Keratinocyte (primary cell): ENCODE measurements around the gene WRNIP1. TPM values are rescaled to one million over a fixed set of nuclear protein-coding genes. Genes with fewer than 3 reads are reported as not detected.

Experiments used
- DNase-seq: peaks from one replicate; pipeline ENCODE4 v3.0.0-alpha.2; 2011; ENCODE audit warnings: low read depth, missing footprints, low spot score
- FAIRE-seq: peaks from 2 replicates; lab custom pipeline; 2011; peaks lifted over from hg19 to GRCh38; lab: Jason Lieb, UNC
- H2AFZ ChIP-seq: 2 replicates; pipeline ENCODE4 v1.6.0; 2012; ENCODE audit warnings: low read length, control low read depth, inconsistent platforms; ENCODE audit not compliant: control insufficient read depth
- H3K27ac ChIP-seq: 2 replicates; pipeline ENCODE4 v1.5.1; 2011; ENCODE audit warnings: low read length; ENCODE audit not compliant: control insufficient read depth, insufficient read depth
- H3K27me3 ChIP-seq: 3 replicates; pipeline ENCODE4 v1.6.0; 2011; ENCODE audit warnings: low read length; ENCODE audit not compliant: control insufficient read depth, insufficient read depth; ENCODE audit errors: extremely low read depth
- H3K36me3 ChIP-seq, 2 experiments: 2 replicates in 1 of 2; 3 replicates in 1 of 2; pipeline ENCODE4 v1.5.1; 2011; ENCODE audit warnings: low read length in 2 of 2, mild to moderate bottlenecking in 1 of 2; ENCODE audit not compliant: control insufficient read depth in 2 of 2, insufficient read depth in 2 of 2; ENCODE audit errors: extremely low read depth in 1 of 2
- H3K4me1 ChIP-seq: 3 replicates; pipeline ENCODE4 v1.5.1; 2011; ENCODE audit warnings: low read length; ENCODE audit not compliant: control insufficient read depth, insufficient read depth; ENCODE audit errors: extremely low read depth
- H3K4me2 ChIP-seq: 3 replicates; pipeline ENCODE4 v1.6.0; 2011; ENCODE audit warnings: low read depth, low read length; ENCODE audit not compliant: control insufficient read depth, insufficient read depth; ENCODE audit errors: extremely low read depth
- H3K4me3 ChIP-seq, 3 experiments: fragments of 200-600 bp in 1 of 3; sonication (generic) in 1 of 3; 2 replicates in 2 of 3; 3 replicates in 1 of 3; pipeline ENCODE4 v1.5.1; 2011 to 2016; ENCODE audit warnings: low read length in 3 of 3, mild to moderate bottlenecking in 3 of 3, control low read depth in 2 of 3, inconsistent platforms in 1 of 3, low read depth in 1 of 3, mixed read lengths in 1 of 3, mixed run types in 1 of 3, moderate library complexity in 1 of 3; ENCODE audit not compliant: control insufficient read depth in 2 of 3, insufficient read depth in 2 of 3; ENCODE audit errors: extremely low read depth in 1 of 3
- H3K79me2 ChIP-seq: 2 replicates; pipeline ENCODE4 v1.6.0; 2012; ENCODE audit warnings: low read length; ENCODE audit not compliant: control insufficient read depth, insufficient read depth
- H3K9ac ChIP-seq: 3 replicates; pipeline ENCODE4 v1.6.0; 2011; ENCODE audit warnings: low read length; ENCODE audit not compliant: control insufficient read depth, insufficient read depth; ENCODE audit errors: extremely low read depth
- H3K9me1 ChIP-seq: 3 replicates; pipeline ENCODE4 v1.6.0; 2011; ENCODE audit warnings: low read length; ENCODE audit not compliant: control insufficient read depth, insufficient read depth; ENCODE audit errors: extremely low read depth
- H3K9me3 ChIP-seq: 2 replicates; pipeline ENCODE4 v1.5.1; 2012; ENCODE audit warnings: low read depth, low read length; ENCODE audit not compliant: control insufficient read depth
- H4K20me1 ChIP-seq: 3 replicates; pipeline ENCODE4 v1.6.0; 2011; ENCODE audit warnings: low read length; ENCODE audit not compliant: control insufficient read depth, insufficient read depth; ENCODE audit errors: extremely low read depth
- EZH2 ChIP-seq: IDR thresholded peaks from one replicate; pipeline ENCODE4 v1.6.1; 2012; ENCODE audit warnings: inconsistent platforms, mild to moderate bottlenecking, low read length, moderate library complexity
- dilution Hi-C: fragments of 300-500 bp; cut with MboI; formaldehyde crosslinking; loops from one replicate; pipeline ENCODE4 v1.7.0; 2020; ENCODE audit warnings: low sequenced_read_pairs; ENCODE audit not compliant: extremely low pct_ligation_motif_present
- polyA plus RNA-seq, 5 experiments: library from polyadenylated mRNA; depleted of rRNA in 3 of 5; stranded (reverse) in 3 of 5; stranded (forward) in 1 of 5; unstranded in 1 of 5; fragments of >200 nt; gene quantifications; 1 replicate in 1 of 5; 2 replicates in 3 of 5; 3 replicates in 1 of 5; pipeline versions ENCODE4 v1.2.1 to v1.2.3, GENCODE V29; 2011 to 2012; ENCODE audit warnings: missing spikeins in 2 of 5, low read depth in 1 of 5, low replicate concordance in 1 of 5
- TF ChIP-seq, protein P1 (sequence below), 3 experiments: IDR thresholded peaks in 1 of 3; conservative IDR thresholded peaks in 1 of 3; optimal IDR thresholded peaks in 1 of 3; 2 replicates in 2 of 3; 3 replicates in 1 of 3; pipeline versions ENCODE3 to v1.5.1; 2011; ENCODE audit warnings: low read length in 3 of 3, mild to moderate bottlenecking in 3 of 3, moderate library complexity in 2 of 3, control low read depth in 1 of 3, inconsistent platforms in 1 of 3; ENCODE audit not compliant: insufficient read depth in 2 of 3; ENCODE audit errors: extremely low read depth in 1 of 3

The WRNIP1 gene
- polyA plus RNA-seq, 1 donor (not counting 4 experiments of a cell fraction or from before 2014, with no cell fraction given) = 52.3 TPM

GRCh38 chr6:2751871-2752270, 13.3 kb upstream of the WRNIP1 start:
- Histone ChIP-seq H2AFZ (no peak overlapping the region), H3K9me3 (no peaks in the 10 kb centered on the region), H3K4me3 (no peak overlapping the region), H4K20me1 (no peaks in the 10 kb centered on the region), H3K4me1 (no peaks in the 10 kb centered on the region), H3K79me2 (no peaks in the 10 kb centered on the region), H3K9me1 (no peaks in the 10 kb centered on the region), H3K27me3 (no peaks in the 10 kb centered on the region), H3K4me2 (no peak overlapping the region), H3K9ac (no peak overlapping the region), H3K36me3 (no peaks in the 10 kb centered on the region), H3K27ac (no peak overlapping the region)
- dilution Hi-C loops = no loop called here
- no peak for FAIRE-seq
- TF ChIP-seq EZH2 = no peak
- TF ChIP-seq, protein P1, sequence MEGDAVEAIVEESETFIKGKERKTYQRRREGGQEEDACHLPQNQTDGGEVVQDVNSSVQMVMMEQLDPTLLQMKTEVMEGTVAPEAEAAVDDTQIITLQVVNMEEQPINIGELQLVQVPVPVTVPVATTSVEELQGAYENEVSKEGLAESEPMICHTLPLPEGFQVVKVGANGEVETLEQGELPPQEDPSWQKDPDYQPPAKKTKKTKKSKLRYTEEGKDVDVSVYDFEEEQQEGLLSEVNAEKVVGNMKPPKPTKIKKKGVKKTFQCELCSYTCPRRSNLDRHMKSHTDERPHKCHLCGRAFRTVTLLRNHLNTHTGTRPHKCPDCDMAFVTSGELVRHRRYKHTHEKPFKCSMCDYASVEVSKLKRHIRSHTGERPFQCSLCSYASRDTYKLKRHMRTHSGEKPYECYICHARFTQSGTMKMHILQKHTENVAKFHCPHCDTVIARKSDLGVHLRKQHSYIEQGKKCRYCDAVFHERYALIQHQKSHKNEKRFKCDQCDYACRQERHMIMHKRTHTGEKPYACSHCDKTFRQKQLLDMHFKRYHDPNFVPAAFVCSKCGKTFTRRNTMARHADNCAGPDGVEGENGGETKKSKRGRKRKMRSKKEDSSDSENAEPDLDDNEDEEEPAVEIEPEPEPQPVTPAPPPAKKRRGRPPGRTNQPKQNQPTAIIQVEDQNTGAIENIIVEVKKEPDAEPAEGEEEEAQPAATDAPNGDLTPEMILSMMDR (optimal IDR thresholded peaks at IDR 0.05 in 1 of 3, IDR thresholded peaks at IDR 0.05 in 1 of 3, conservative IDR thresholded peaks at IDR 0.05 in 1 of 3; ENCODE audit: extremely low read depth in 1 of 3, insufficient read depth in 2 of 3, low read length in 3 of 3) = no peak
- no peak for DNase-seq

GRCh38 chr6:2752477-2753109, 12.6 kb upstream of the WRNIP1 start:
- no peaks in the 10 kb centered on the region for H3K79me2 ChIP-seq
- no peak overlapping the region for H3K9ac ChIP-seq
- no peak overlapping the region for H2AFZ ChIP-seq
- H4K20me1 ChIP-seq = no peaks in the 10 kb centered on the region
- H3K4me3 ChIP-seq = no peak overlapping the region
- no peaks in the 10 kb centered on the region for H3K4me1 ChIP-seq
- no peaks in the 10 kb centered on the region for H3K9me1 ChIP-seq
- H3K9me3 ChIP-seq = no peaks in the 10 kb centered on the region
- no peaks in the 10 kb centered on the region for H3K27me3 ChIP-seq
- TF ChIP-seq, protein P1 (optimal IDR thresholded peaks at IDR 0.05 in 1 of 3, IDR thresholded peaks at IDR 0.05 in 1 of 3, conservative IDR thresholded peaks at IDR 0.05 in 1 of 3; ENCODE audit: extremely low read depth in 1 of 3, insufficient read depth in 2 of 3, low read length in 3 of 3) = no peak
- no peak for TF ChIP-seq EZH2
- FAIRE-seq (no peak), DNase-seq (no peak)
- no peaks in the 10 kb centered on the region for H3K36me3 ChIP-seq
- no peak overlapping the region for H3K27ac ChIP-seq
- H3K4me2 ChIP-seq = no peak overlapping the region
- dilution Hi-C loops = no loop called here
